MM.1S (cell line): ENCODE data around the gene USP40.

Source experiments
- DNase-seq: peaks from one replicate; pipeline ENCODE4 v3.0.0-alpha.2; 2015
- H2AFZ ChIP-seq: fragments of 300-600 bp; sonication (generic); 2 replicates; pipeline ENCODE4 v1.6.0; 2016; ENCODE audit warnings: antibody characterized with exemption, low read length
- H3F3A ChIP-seq: fragments of 300-600 bp; sonication (generic); 2 replicates; pipeline ENCODE4 v1.6.1; 2016; ENCODE audit warnings: mild to moderate bottlenecking, antibody characterized with exemption, low read length, moderate library complexity, mixed read lengths; ENCODE audit not compliant: insufficient read depth
- H3K27ac ChIP-seq: fragments of 300-600 bp; sonication (generic); 2 replicates; pipeline ENCODE4 v1.5.1; 2016; ENCODE audit warnings: mild to moderate bottlenecking, low read length
- H3K27me3 ChIP-seq: fragments of 300-600 bp; sonication (generic); replicated peaks from 2 replicates; pipeline ENCODE4 v1.6.0; 2016; ENCODE audit warnings: low read length; ENCODE audit not compliant: insufficient read depth
- H3K36me3 ChIP-seq: fragments of 300-600 bp; sonication (generic); replicated peaks from 2 replicates; pipeline ENCODE4 v1.6.1; 2016; ENCODE audit warnings: mild to moderate bottlenecking, low read length, mixed read lengths; ENCODE audit not compliant: insufficient read depth
- H3K4me1 ChIP-seq: fragments of 300-600 bp; sonication (generic); 2 replicates; pipeline ENCODE4 v1.6.1; 2016; ENCODE audit warnings: low read length, mixed read lengths
- H3K4me2 ChIP-seq: fragments of 300-600 bp; sonication (generic); 2 replicates; pipeline ENCODE4 v1.6.0; 2016; ENCODE audit warnings: low read depth, low read length
- H3K4me3 ChIP-seq: fragments of 300-600 bp; sonication (generic); 2 replicates; pipeline ENCODE4 v1.5.1; 2016; ENCODE audit warnings: low read length, mixed read lengths
- H3K79me2 ChIP-seq: fragments of 300-600 bp; sonication (generic); 2 replicates; pipeline ENCODE4 v1.6.1; 2016; ENCODE audit warnings: mixed run types, low read length, mixed read lengths
- H3K9ac ChIP-seq: fragments of 300-600 bp; sonication (generic); 2 replicates; pipeline ENCODE4 v1.6.1; 2016; ENCODE audit warnings: low read length, mixed read lengths
- H3K9me2 ChIP-seq: fragments of 300-600 bp; sonication (generic); replicated peaks from 2 replicates; pipeline ENCODE4 v1.6.1; 2016; ENCODE audit warnings: mild to moderate bottlenecking, low read length, mixed read lengths; ENCODE audit not compliant: insufficient read depth
- H3K9me3 ChIP-seq: fragments of 300-600 bp; sonication (generic); replicated peaks from 2 replicates; pipeline ENCODE4 v1.6.1; 2016; ENCODE audit warnings: mild to moderate bottlenecking, low read length, mixed read lengths; ENCODE audit not compliant: insufficient read depth
- H4K20me1 ChIP-seq: fragments of 300-600 bp; sonication (generic); 2 replicates; pipeline ENCODE4 v1.6.1; 2016; ENCODE audit warnings: mild to moderate bottlenecking, low read length, moderate library complexity, mixed read lengths; ENCODE audit not compliant: insufficient read depth
- CTCF ChIP-seq: fragments of 300-600 bp; sonication (generic); IDR thresholded peaks from 2 replicates; pipeline ENCODE4 v1.5.1; 2016; ENCODE audit warnings: antibody characterized with exemption, low read length, mixed read lengths
- EZH2 ChIP-seq: fragments of 300-600 bp; sonication (generic); optimal IDR thresholded peaks from 2 replicates; pipeline ENCODE3; 2017; ENCODE audit warnings: low read depth, mild to moderate bottlenecking, antibody characterized with exemption, low read length, mixed read lengths
- EZH2phosphoT487 ChIP-seq: fragments of 300-600 bp; sonication (generic); IDR thresholded peaks from 2 replicates; pipeline ENCODE4 v1.6.1; 2018; ENCODE audit warnings: antibody characterized with exemption, low read length

The USP40 gene

DNA sequence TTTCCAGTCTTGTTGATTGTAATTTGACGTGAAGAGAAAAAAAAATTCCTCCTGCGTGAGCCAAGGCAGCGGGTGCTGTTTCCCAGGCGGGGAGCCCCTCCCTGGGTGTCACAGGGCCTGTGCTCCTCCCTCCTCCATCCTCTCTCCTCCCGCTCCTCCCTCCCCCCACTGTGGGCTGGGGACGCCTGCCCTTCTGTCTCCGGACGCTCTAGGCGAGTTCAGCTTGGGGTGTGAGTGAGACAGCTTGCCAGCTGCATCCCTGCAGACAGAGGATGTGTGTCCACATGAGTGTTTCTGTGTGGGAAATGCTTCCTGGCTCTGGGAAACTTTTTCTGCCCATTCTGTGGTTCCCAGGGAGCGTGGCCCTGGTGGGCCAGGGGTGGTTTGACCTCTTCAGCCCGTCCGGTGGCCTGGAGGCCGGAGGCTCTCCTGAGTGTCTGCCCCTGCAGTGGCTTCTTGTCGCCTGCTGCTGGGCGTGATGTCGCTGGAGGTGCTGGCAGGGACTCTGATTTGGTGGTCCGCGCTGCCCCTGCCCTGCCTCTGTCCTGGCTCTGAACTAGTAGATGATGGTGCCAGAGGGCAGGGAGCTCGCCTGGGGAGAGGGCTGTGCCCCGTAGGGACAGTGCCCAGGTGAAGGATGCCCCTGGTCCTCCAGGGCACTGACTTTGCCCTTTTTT, 96.4 kb downstream of the USP40 start:
- Histone ChIP-seq H3K27ac (no peak overlapping the region), H3K9me2 (no peaks in the 10 kb centered on the region), H3K27me3 (no peaks in the 10 kb centered on the region), H3F3A (no peaks in the 10 kb centered on the region), H3K4me3 (no peak overlapping the region), H3K36me3 (no peaks in the 10 kb centered on the region), H3K9me3 (no peaks in the 10 kb centered on the region), H3K4me2 (no peak overlapping the region), H3K4me1 (no peaks in the 10 kb centered on the region), H3K79me2 (no peaks in the 10 kb centered on the region), H2AFZ (no peak overlapping the region), H4K20me1 (no peaks in the 10 kb centered on the region), H3K9ac (no peak overlapping the region)
- TF ChIP-seq EZH2 = no peak
- TF ChIP-seq CTCF = no peak
- TF ChIP-seq EZH2phosphoT487 = no peak
- no peak for DNase-seq

- Histone ChIP-seq H3K36me3 (no peaks in the 10 kb centered on the region), H3K27ac (no peak overlapping the region), H3K9me2 (no peaks in the 10 kb centered on the region), H2AFZ (no peak overlapping the region), H4K20me1 (no peaks in the 10 kb centered on the region), H3K79me2 (no peaks in the 10 kb centered on the region), H3F3A (no peaks in the 10 kb centered on the region), H3K4me3 (no peak overlapping the region), H3K4me1 (no peaks in the 10 kb centered on the region), H3K9me3 (no peaks in the 10 kb centered on the region), H3K9ac (no peak overlapping the region), H3K4me2 (no peak overlapping the region), H3K27me3 (no peaks in the 10 kb centered on the region)
- TF ChIP-seq EZH2 = no peak
- TF ChIP-seq CTCF = no peak
- no peak for TF ChIP-seq EZH2phosphoT487
- DNase-seq = no peak
Observed at GRCh38 chr2:233469261-233470010, 97.1 kb downstream of the USP40 start.

DNA sequence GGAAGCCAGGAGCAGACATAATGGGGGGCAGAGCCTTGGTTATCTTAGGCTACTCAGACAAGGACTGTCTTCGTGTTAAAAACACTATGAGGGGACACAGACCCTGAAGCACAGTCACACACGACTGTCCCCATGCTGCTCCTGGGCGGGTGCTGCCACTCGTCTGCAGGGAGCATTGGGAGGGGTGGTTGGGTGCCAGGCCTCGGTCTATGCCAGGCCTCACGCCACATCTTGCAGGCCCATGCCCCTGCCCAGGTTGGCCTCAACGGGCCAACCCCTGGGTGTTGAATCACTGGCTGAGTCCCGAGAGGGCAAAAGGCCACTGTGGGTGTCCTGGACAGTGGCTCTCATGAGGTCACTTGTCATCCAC, 97.9 kb downstream of the USP40 start:
- H3K79me2 ChIP-seq = no peaks in the 10 kb centered on the region

More for the DNA sequence above, 97.9 kb downstream of the USP40 start:
- Histone ChIP-seq H3K4me1 (no peaks in the 10 kb centered on the region), H2AFZ (no peak overlapping the region), H4K20me1 (no peaks in the 10 kb centered on the region), H3F3A (no peaks in the 10 kb centered on the region), H3K9ac (no peak overlapping the region), H3K4me3 (no peak overlapping the region), H3K27ac (no peak overlapping the region), H3K27me3 (no peaks in the 10 kb centered on the region), H3K9me2 (no peaks in the 10 kb centered on the region), H3K36me3 (no peaks in the 10 kb centered on the region), H3K4me2 (no peak overlapping the region), H3K9me3 (no peaks in the 10 kb centered on the region)
- no peak for DNase-seq
- TF ChIP-seq CTCF (no peak), EZH2 (no peak), EZH2phosphoT487 (no peak)
